Mononuclear cell (primary cell): ENCODE results near the gene UBE2Q2. TPM values are rescaled to one million over a fixed set of nuclear protein-coding genes. Genes with fewer than 3 reads are reported as not detected.
"Not testable (repeated sequence)": the region's sequence is repeated elsewhere in the genome, so short reads cannot be mapped to it uniquely, and the experiment has no call there.

Experiments used
- H3K27me3 ChIP-seq: 2 replicates; pipeline ENCODE4 v1.6.0; 2011; ENCODE audit warnings: low read length, control low read depth; ENCODE audit not compliant: insufficient read depth
- H3K4me1 ChIP-seq: 2 replicates; pipeline ENCODE4 v1.5.1; 2011; ENCODE audit warnings: mild to moderate bottlenecking, low read length, control low read depth; ENCODE audit not compliant: insufficient read depth
- H3K4me3 ChIP-seq: 2 replicates; pipeline ENCODE4 v1.5.1; 2011; ENCODE audit warnings: mild to moderate bottlenecking, low read length, moderate library complexity
- H3K9me3 ChIP-seq: 2 replicates; pipeline ENCODE4 v1.5.1; 2011; ENCODE audit warnings: low read depth, mild to moderate bottlenecking, control low read depth, low read length
- total RNA-seq: library from RNA; depleted of rRNA; stranded (reverse); fragments of >200 nt; gene quantifications from one replicate; pipeline ENCODE4 v1.2.3, GENCODE V29; 2012

Gene UBE2Q2
- total RNA-seq, 1 donor, result 46.5 TPM

- H3K4me1 ChIP-seq, result peaks cover 46% of the 10 kb centered on the region
- H3K9me3 ChIP-seq, result no peaks in the 10 kb centered on the region
- no peak overlapping the region for H3K4me3 ChIP-seq
- H3K27me3 ChIP-seq, result no peaks in the 10 kb centered on the region
Measured at GRCh38 chr15:75840659-75841058, 2.6 kb upstream of the UBE2Q2 start.

- Histone ChIP-seq H3K9me3 (no peaks in the 10 kb centered on the region), H3K27me3 (no peaks in the 10 kb centered on the region), H3K4me3 (no peak overlapping the region), H3K4me1 (peaks cover 45% of the 10 kb centered on the region)
Measured at GRCh38 chr15:75841626-75842025, 1.6 kb upstream of the UBE2Q2 start.

GRCh38 chr15:75843678-75844581 is 683 bp downstream of the UBE2Q2 start:
- Histone ChIP-seq H3K4me3 (peak overlapping the region; percentile 78), H3K9me3 (no peaks in the 10 kb centered on the region), H3K4me1 (peaks cover 34% of the 10 kb centered on the region), H3K27me3 (no peaks in the 10 kb centered on the region)

GRCh38 chr15:75844629-75845335 is 1.5 kb downstream of the UBE2Q2 start:
- peak overlapping the region; percentile 78 for H3K4me3 ChIP-seq
- H3K27me3 ChIP-seq, result no peaks in the 10 kb centered on the region
- H3K9me3 ChIP-seq, result no peaks in the 10 kb centered on the region
- H3K4me1 ChIP-seq, result peaks cover 34% of the 10 kb centered on the region

GRCh38 chr15:75849167-75849566 is 5.9 kb downstream of the UBE2Q2 start:
- Histone ChIP-seq H3K4me3 (no peak overlapping the region), H3K4me1 (peaks cover 34% of the 10 kb centered on the region), H3K27me3 (no peaks in the 10 kb centered on the region), H3K9me3 (no peaks in the 10 kb centered on the region)

- Histone ChIP-seq H3K4me1 (peaks cover 18% of the 10 kb centered on the region), H3K4me3 (no peak overlapping the region)
Measured at GRCh38 chr15:75850708-75851107, 7.5 kb downstream of the UBE2Q2 start.

GRCh38 chr15:75851566-75851965 is 8.3 kb downstream of the UBE2Q2 start:
- not testable (repeated sequence) for H3K4me3 ChIP-seq, H3K27me3 ChIP-seq, H3K9me3 ChIP-seq
- peaks cover 11% of the 10 kb centered on the region for H3K4me1 ChIP-seq

More at GRCh38 chr15:75850708-75851107, 7.5 kb downstream of the UBE2Q2 start:
- Histone ChIP-seq H3K9me3 (no peaks in the 10 kb centered on the region), H3K27me3 (no peaks in the 10 kb centered on the region)

- no peaks in the 10 kb centered on the region for H3K27me3 ChIP-seq
Measured at GRCh38 chr15:75857886-75858285, 14.6 kb downstream of the UBE2Q2 start.

GRCh38 chr15:75861750-75862402 is 18.6 kb downstream of the UBE2Q2 start:
- Histone ChIP-seq H3K4me3 (no peak overlapping the region), H3K9me3 (no peaks in the 10 kb centered on the region), H3K27me3 (no peaks in the 10 kb centered on the region), H3K4me1 (peaks cover 2% of the 10 kb centered on the region)

More at GRCh38 chr15:75857886-75858285, 14.6 kb downstream of the UBE2Q2 start:
- H3K9me3 ChIP-seq, result no peaks in the 10 kb centered on the region
- no peaks in the 10 kb centered on the region for H3K4me1 ChIP-seq
- no peak overlapping the region for H3K4me3 ChIP-seq

- Histone ChIP-seq H3K27me3 (no peaks in the 10 kb centered on the region), H3K9me3 (no peaks in the 10 kb centered on the region), H3K4me1 (peaks cover 9% of the 10 kb centered on the region), H3K4me3 (no peak overlapping the region)
Measured at GRCh38 chr15:75862796-75863195, 19.5 kb downstream of the UBE2Q2 start.

- no peak overlapping the region for H3K4me3 ChIP-seq
- peaks cover 11% of the 10 kb centered on the region for H3K4me1 ChIP-seq
- H3K27me3 ChIP-seq, result no peaks in the 10 kb centered on the region
- H3K9me3 ChIP-seq, result no peaks in the 10 kb centered on the region
Measured at GRCh38 chr15:75864213-75865059, 21.2 kb downstream of the UBE2Q2 start.

- H3K4me1 ChIP-seq, result peaks cover 13% of the 10 kb centered on the region
- H3K9me3 ChIP-seq, H3K27me3 ChIP-seq, H3K4me3 ChIP-seq: not testable (repeated sequence)
Measured at GRCh38 chr15:75866045-75866444, 22.8 kb downstream of the UBE2Q2 start.

- Histone ChIP-seq H3K9me3 (no peaks in the 10 kb centered on the region), H3K4me1 (peaks cover 13% of the 10 kb centered on the region), H3K27me3 (no peaks in the 10 kb centered on the region), H3K4me3 (no peak overlapping the region)
Measured at GRCh38 chr15:75866916-75867315, 23.7 kb downstream of the UBE2Q2 start.

GRCh38 chr15:75867449-75867848 is 24.2 kb downstream of the UBE2Q2 start:
- Histone ChIP-seq H3K9me3 (no peaks in the 10 kb centered on the region), H3K4me3 (no peak overlapping the region), H3K4me1 (peaks cover 13% of the 10 kb centered on the region), H3K27me3 (no peaks in the 10 kb centered on the region)
